GM23338 (cell line): ENCODE data around the gene LONRF2. TPM values are rescaled to one million over a fixed set of nuclear protein-coding genes. Genes with fewer than 3 reads are reported as not detected.

ENCODE experiments used
- ATAC-seq: fragments of 200-7000 bp; cut with Tn5 transposase; 3 replicates; pipeline ENCODE4 v1.9.1; 2020
- DNase-seq: peaks from one replicate; pipeline ENCODE4 v3.0.0-alpha.2; 2015; ENCODE audit warnings: low spot score
- H2AFZ ChIP-seq: fragments of 200-600 bp; sonication (generic); 2 replicates; pipeline ENCODE4 v1.8.0; 2016; ENCODE audit warnings: antibody characterized with exemption, mild to moderate bottlenecking, moderate library complexity
- H3F3A ChIP-seq: fragments of 200-600 bp; sonication (generic); replicated peaks from 2 replicates; pipeline ENCODE4 v1.8.0; 2017; ENCODE audit warnings: antibody characterized with exemption, mixed run types, low read depth
- H3K27ac ChIP-seq: fragments of 200-600 bp; sonication (generic); 2 replicates; pipeline ENCODE4 v1.6.1; 2016; ENCODE audit warnings: low read depth
- H3K27me3 ChIP-seq: fragments of 200-600 bp; sonication (generic); 2 replicates; pipeline ENCODE4 v1.8.0; 2016; ENCODE audit warnings: mild to moderate bottlenecking, mixed run types, moderate library complexity; ENCODE audit not compliant: insufficient read depth
- H3K36me3 ChIP-seq: fragments of 200-600 bp; sonication (generic); 2 replicates; pipeline ENCODE4 v1.8.0; 2016; ENCODE audit warnings: mild to moderate bottlenecking; ENCODE audit not compliant: insufficient read depth
- H3K4me1 ChIP-seq: fragments of 200-600 bp; sonication (generic); 2 replicates; pipeline ENCODE4 v1.8.0; 2016; ENCODE audit warnings: mild to moderate bottlenecking, moderate library complexity; ENCODE audit not compliant: insufficient read depth
- H3K4me2 ChIP-seq: fragments of 200-600 bp; sonication (generic); 2 replicates; pipeline ENCODE4 v1.7.1; 2017; ENCODE audit warnings: mixed run types
- H3K4me3 ChIP-seq: fragments of 200-600 bp; sonication (generic); 2 replicates; pipeline ENCODE4 v1.6.1; 2016; ENCODE audit warnings: mixed run types
- H3K79me2 ChIP-seq: fragments of 200-600 bp; sonication (generic); replicated peaks from 2 replicates; pipeline ENCODE4 v1.8.0; 2017; ENCODE audit warnings: mild to moderate bottlenecking; ENCODE audit not compliant: insufficient read depth
- H3K9me2 ChIP-seq: fragments of 200-600 bp; sonication (generic); 2 replicates; pipeline ENCODE4 v1.8.0; 2017; ENCODE audit not compliant: insufficient read depth
- H4K20me1 ChIP-seq: fragments of 200-600 bp; sonication (generic); replicated peaks from 2 replicates; pipeline ENCODE4 v1.8.0; 2017; ENCODE audit warnings: mild to moderate bottlenecking; ENCODE audit not compliant: insufficient read depth
- H3K27ac Mint-ChIP-seq: 2 replicates; pipeline ENCODE4 v1.8.0; 2020; ENCODE audit warnings: inconsistent platforms, mild to moderate bottlenecking, moderate library complexity, mixed read lengths
- H3K27me3 Mint-ChIP-seq: 3 replicates; pipeline ENCODE4 v1.8.0; 2022; ENCODE audit warnings: low read depth, mild to moderate bottlenecking, moderate library complexity, mixed read lengths, inconsistent platforms; ENCODE audit not compliant: insufficient read depth, poor library complexity
- H3K36me3 Mint-ChIP-seq: 3 replicates; pipeline ENCODE4 v1.8.0; 2021; ENCODE audit warnings: low read depth, mild to moderate bottlenecking, inconsistent platforms, moderate library complexity, mixed read lengths
- H3K4me1 Mint-ChIP-seq: 3 replicates; pipeline ENCODE4 v1.8.0; 2020; ENCODE audit warnings: mild to moderate bottlenecking, inconsistent platforms, mixed read lengths
- H3K4me3 Mint-ChIP-seq: 3 replicates; pipeline ENCODE4 v1.8.0; 2021; ENCODE audit warnings: moderate library complexity, mild to moderate bottlenecking, inconsistent platforms, mixed read lengths
- H3K9me3 Mint-ChIP-seq: 3 replicates; pipeline ENCODE4 v1.8.0; 2020; ENCODE audit warnings: moderate library complexity, mild to moderate bottlenecking, inconsistent platforms, mixed read lengths
- EZH2phosphoT487 ChIP-seq: fragments of 200-600 bp; sonication (generic); IDR thresholded peaks from one replicate; pipeline ENCODE4 v1.8.1; 2018; ENCODE audit warnings: antibody characterized with exemption; ENCODE audit not compliant: unreplicated experiment
- JUNB ChIP-seq: IDR thresholded peaks from one replicate; pipeline ENCODE4 v1.6.1; 2016; ENCODE audit warnings: antibody characterized with exemption; ENCODE audit not compliant: unreplicated experiment
- NANOG ChIP-seq: IDR thresholded peaks from 2 replicates; pipeline ENCODE4 v1.6.1; 2016; ENCODE audit warnings: antibody characterized with exemption, borderline replicate concordance
- POLR2AphosphoS5 ChIP-seq: IDR thresholded peaks from 2 replicates; pipeline ENCODE4 v1.6.1; 2016; ENCODE audit warnings: antibody characterized with exemption, low read depth
- REST ChIP-seq: IDR thresholded peaks from one replicate; pipeline ENCODE4 v1.6.1; 2018; ENCODE audit warnings: antibody characterized with exemption; ENCODE audit not compliant: unreplicated experiment
- STAT1 ChIP-seq: IDR thresholded peaks from one replicate; pipeline ENCODE4 v1.6.1; 2016; ENCODE audit warnings: antibody characterized with exemption; ENCODE audit not compliant: unreplicated experiment
- ZNF114 ChIP-seq: fragments of 250-450 bp; sonication (Bioruptor Pico); IDR thresholded peaks from 2 replicates; pipeline ENCODE4 v1.5.0; 2020; ENCODE audit warnings: mild to moderate bottlenecking, moderate library complexity
- ZNF462 ChIP-seq: fragments of 250-450 bp; sonication (Bioruptor Pico); IDR thresholded peaks from 2 replicates; pipeline ENCODE4 v1.5.0; 2020; ENCODE audit warnings: mild to moderate bottlenecking, moderate library complexity
- polyA plus RNA-seq: library from polyadenylated mRNA; unstranded; fragments of >200 nt; fragmentation: Nextera tagmentation; extraction: Ambion mirVana; gene quantifications from 2 replicates; pipeline ENCODE4 v1.2.1, GENCODE V29; 2016
- total RNA-seq: library from RNA; depleted of rRNA; stranded (reverse); fragments of >200 nt; shearing (Covaris generic); gene quantifications from 2 replicates; pipeline ENCODE4 v1.2.3, GENCODE V29; 2014

The LONRF2 gene
- total and polyA plus RNA-seq, 2 experiments from 2014 or later, result 0.05 to 0.24 TPM

- no peaks in the 10 kb centered on the region for H3K9me2 ChIP-seq
- H3K4me3 ChIP-seq, result no peak overlapping the region
- ATAC-seq (peak; percentile 56), DNase-seq (no peak)
- H3K4me2 ChIP-seq, result no peak overlapping the region
- Mint-ChIP-seq H3K27me3 (peaks cover 8% of the 10 kb centered on the region), H3K27ac (no peak overlapping the region), H3K4me1 (peaks cover 36% of the 10 kb centered on the region), H3K9me3 (no peaks in the 10 kb centered on the region), H3K36me3 (no peaks in the 10 kb centered on the region), H3K4me3 (no peak overlapping the region)
- H4K20me1 ChIP-seq, result no peaks in the 10 kb centered on the region
- no peak for TF ChIP-seq STAT1
- H3F3A ChIP-seq, result no peaks in the 10 kb centered on the region
- H3K36me3 ChIP-seq, result no peaks in the 10 kb centered on the region
- H3K4me1 ChIP-seq, result peaks cover 6% of the 10 kb centered on the region; the same call in 1 of the 2 replicates
- no peaks in the 10 kb centered on the region for H3K79me2 ChIP-seq
- 0 out of 2 replicates have a peak overlapping the region, but pooled peaks have one; percentile 23 for H2AFZ ChIP-seq
- no peak overlapping the region for H3K27ac ChIP-seq
- no peaks in the 10 kb centered on the region for H3K27me3 ChIP-seq
These were observed 82.7 kb downstream of the LONRF2 start for GRCh38 chr2:100239486-100240210.

- no peaks in the 10 kb centered on the region for H3K36me3 ChIP-seq
- TF ChIP-seq POLR2AphosphoS5, result no peak
- no peak for TF ChIP-seq JUNB
- TF ChIP-seq ZNF462 (CRISPR knock-in tag), result no peak
- no peak for TF ChIP-seq ZNF114 (CRISPR knock-in tag)
- TF ChIP-seq STAT1, result no peak
- no peak for TF ChIP-seq NANOG
- TF ChIP-seq EZH2phosphoT487, result no peak
- no peak for TF ChIP-seq REST
- Mint-ChIP-seq H3K27ac (no peak overlapping the region), H3K27me3 (peaks cover 8% of the 10 kb centered on the region), H3K36me3 (no peaks in the 10 kb centered on the region), H3K4me1 (peaks cover 43% of the 10 kb centered on the region), H3K9me3 (no peaks in the 10 kb centered on the region), H3K4me3 (no peak overlapping the region)
- no peak overlapping the region for H2AFZ ChIP-seq
- ATAC-seq, result peak; percentile 57
- H3K9me2 ChIP-seq, result no peaks in the 10 kb centered on the region
- no peaks in the 10 kb centered on the region for H3K79me2 ChIP-seq
- no peak for DNase-seq
- peaks cover 6% of the 10 kb centered on the region; the same call in 1 of the 2 replicates for H3K4me1 ChIP-seq
- H3K4me3 ChIP-seq, result no peak overlapping the region
- no peak overlapping the region for H3K4me2 ChIP-seq
- no peaks in the 10 kb centered on the region for H3K27me3 ChIP-seq
- no peaks in the 10 kb centered on the region for H4K20me1 ChIP-seq
- no peaks in the 10 kb centered on the region for H3F3A ChIP-seq
- H3K27ac ChIP-seq, result no peak overlapping the region
These were observed 83.8 kb downstream of the LONRF2 start for GRCh38 chr2:100238471-100238870.
